HG03097 (cell line): ENCODE results near the gene KCNH6.

Experiments
- ATAC-seq: cut with Tn5 transposase; IDR thresholded peaks from one replicate; pipeline ENCODE4 v1.9.1; 2021; ENCODE audit not compliant: unreplicated experiment, low FRiP score

Gene KCNH6

GRCh38 chr17:63523253-63523855, at the start of gene KCNH6:
Gene KCNH6 (plus strand): TSS chr17:63523358. CDS start chr17:63523414, 56 bp downstream.
- ATAC-seq, result no peak

GRCh38 chr17:63474174-63474573, 49.0 kb upstream of the KCNH6 start:
- no peak for ATAC-seq

- ATAC-seq, result no peak
Observed at GRCh38 chr17:63474586-63475460, 48.3 kb upstream of the KCNH6 start.

- no peak for ATAC-seq
Observed at GRCh38 chr17:63475491-63476412, 47.4 kb upstream of the KCNH6 start.

GRCh38 chr17:63476459-63476853, 46.7 kb upstream of the KCNH6 start:
- ATAC-seq, result no peak

- ATAC-seq, result no peak
Observed at GRCh38 chr17:63476854-63477479, 46.2 kb upstream of the KCNH6 start, which contains the start of gene ACE. Gene ACE (plus strand): TSS chr17:63477061. CDS start chr17:63477095, 34 bp downstream.

GRCh38 chr17:63477480-63478440, 45.4 kb upstream of the KCNH6 start:
- ATAC-seq, result no peak

GRCh38 chr17:63478814-63479494, 44.2 kb upstream of the KCNH6 start:
- ATAC-seq, result peak; percentile 80

GRCh38 chr17:63479495-63480184, 43.5 kb upstream of the KCNH6 start:
- ATAC-seq, result no peak

- no peak for ATAC-seq
Observed at GRCh38 chr17:63480192-63480784, 42.9 kb upstream of the KCNH6 start.

- no peak for ATAC-seq
Observed at GRCh38 chr17:63480826-63481487, 42.2 kb upstream of the KCNH6 start.

- no peak for ATAC-seq
Observed at GRCh38 chr17:63481488-63481870, 41.7 kb upstream of the KCNH6 start.

- no peak for ATAC-seq
Observed at GRCh38 chr17:63482509-63482908, 40.6 kb upstream of the KCNH6 start.

GRCh38 chr17:63483038-63483437, 40.1 kb upstream of the KCNH6 start:
- ATAC-seq, result no peak

GRCh38 chr17:63483655-63484575, 39.2 kb upstream of the KCNH6 start:
- no peak for ATAC-seq

- no peak for ATAC-seq
Observed at GRCh38 chr17:63486317-63487013, 36.7 kb upstream of the KCNH6 start.
